Measurements from ENCODE around the gene BHLHE23. TPM values are rescaled to one million over a fixed set of nuclear protein-coding genes. Genes with fewer than 3 reads are reported as not detected.

Gene BHLHE23
- not detected in 2 replicates for total RNA-seq

DNA sequence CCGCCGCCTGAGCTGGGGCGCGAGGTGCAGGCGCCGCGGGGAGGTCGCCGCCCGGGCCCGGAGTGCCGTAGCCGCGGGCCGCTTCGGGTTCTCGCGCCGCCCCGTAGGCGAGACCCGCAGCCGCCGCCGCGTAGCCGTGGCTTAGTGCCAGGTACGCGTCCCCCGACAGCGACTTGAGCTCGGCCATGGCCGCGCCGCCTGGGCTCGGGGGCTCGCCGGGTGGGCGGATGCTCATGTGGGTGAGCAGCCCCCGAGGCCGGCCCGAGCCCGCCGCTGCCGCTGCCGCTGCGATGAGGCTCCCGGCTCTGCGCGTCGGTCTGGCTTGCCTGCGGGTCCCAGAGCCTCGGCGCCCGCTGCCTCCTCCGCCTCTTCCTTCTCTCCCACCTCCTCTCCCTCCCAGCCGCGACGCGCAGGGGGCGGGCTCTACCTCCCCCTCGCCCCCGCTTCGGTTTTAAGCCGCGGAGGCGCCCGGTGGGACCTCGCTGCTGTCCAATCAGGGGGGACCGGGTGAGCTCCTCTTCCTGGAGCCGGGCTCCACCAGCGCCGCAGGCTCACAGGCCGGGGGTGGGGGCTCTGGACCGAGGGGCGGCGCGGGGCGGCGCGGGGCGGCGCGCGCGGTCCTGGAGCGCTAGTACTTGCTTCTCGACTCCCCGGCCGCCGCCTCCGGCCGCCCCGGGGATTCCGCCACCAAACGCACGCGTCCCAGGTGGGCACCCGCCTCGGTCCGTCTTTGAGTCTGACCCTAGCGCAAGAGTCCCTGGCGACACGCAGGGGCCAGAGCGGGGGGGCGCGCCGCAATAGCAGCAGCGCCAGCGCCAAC is at the start of gene BHLHE23:
Gene BHLHE23 (minus strand): TSS at position 425 of the 820 bp plus-strand sequence. CDS start 190 bp downstream, at position 235.

Other genes with a start within 250 kb of the BHLHE23 start
- gene MRGBP, start 210.5 kb downstream of the BHLHE23 start, total RNA-seq = 16.4 and 34.2 TPM in 2 replicates
- gene OGFR, start 202.1 kb downstream of the BHLHE23 start, total RNA-seq = 55.6 and 66.1 TPM in 2 replicates
- gene COL9A3, start 189.9 kb downstream of the BHLHE23 start, total RNA-seq = 0.43 TPM in 1 of 2 replicates, not detected in the other
- gene TCFL5, start 145.1 kb downstream of the BHLHE23 start, total RNA-seq = 8.3 and 17.5 TPM in 2 replicates
- 42.7 and 53.8 TPM in 2 replicates for gene DIDO1, start 80.5 kb downstream of the BHLHE23 start, total RNA-seq
- 24.7 and 29.6 TPM in 2 replicates for gene GID8, start 68.8 kb downstream of the BHLHE23 start, total RNA-seq
- 24.1 and 40.4 TPM in 2 replicates for gene SLC17A9, start 54.3 kb downstream of the BHLHE23 start, total RNA-seq
- 26.9 and 32.8 TPM in 2 replicates for gene YTHDF1, start 209.2 kb upstream of the BHLHE23 start, total RNA-seq
- gene BIRC7, start 228.9 kb upstream of the BHLHE23 start, total RNA-seq = 0.29 and 1.3 TPM in 2 replicates
- 0.57 and 1.1 TPM in 2 replicates for gene NKAIN4, start 247.5 kb upstream of the BHLHE23 start, total RNA-seq

Data from placental pericyte (primary cell).